B cell (primary cell): Measurements from ENCODE around the gene C6orf118. TPM values are rescaled to one million over a fixed set of nuclear protein-coding genes. Genes with fewer than 3 reads are reported as not detected.

Experiments used
- ATAC-seq: fragments of 200-7000 bp; cut with Tn5 transposase; one replicate; pipeline ENCODE4 v1.10.0; 2021; ENCODE audit warnings: low read depth, mild to moderate bottlenecking, moderate number of reproducible peaks, moderate library complexity
- CTCF ChIA-PET: fragments of 350-600 bp; sonication (Branson Sonifier 250); formaldehyde crosslinking; loops from one replicate; lab custom pipeline; 2021; ENCODE audit warnings: antibody characterized with exemption, inconsistent platforms; lab: Charles Lee
- POLR2A ChIA-PET: fragments of 350-600 bp; sonication (Branson Sonifier 250); formaldehyde crosslinking; loops from one replicate; lab custom pipeline; 2021; ENCODE audit warnings: antibody characterized with exemption; lab: Charles Lee
- DNase-seq: peaks from one replicate; pipeline ENCODE4 v3.0.0; 2013
- H2AFZ ChIP-seq: 2 replicates; pipeline ENCODE4 v1.6.1; 2012; ENCODE audit warnings: mild to moderate bottlenecking, low read depth, low read length; ENCODE audit not compliant: insufficient read depth, poor library complexity, severe bottlenecking
- H3K27ac ChIP-seq, 2 donors: 1 replicate in 1 of 2; 2 replicates in 1 of 2; pipeline ENCODE4 v1.5.1; 2012 to 2013; ENCODE audit warnings: low read length in 2 of 2, mild to moderate bottlenecking in 2 of 2, moderate library complexity in 1 of 2
- H3K27me3 ChIP-seq, 4 experiments: fragments of 200-600 bp in 1 of 4; sonication (generic) in 1 of 4; replicated peaks in 1 of 4; 1 replicate in 2 of 4; 2 replicates in 2 of 4; pipeline versions ENCODE4 v1.6.1 to v1.7.0; 2013 to 2016; ENCODE audit warnings: low read length in 3 of 4, mild to moderate bottlenecking in 2 of 4, mixed read lengths in 1 of 4, moderate library complexity in 1 of 4; ENCODE audit not compliant: insufficient read depth in 4 of 4, control insufficient read depth in 3 of 4; ENCODE audit errors: control extremely low read depth in 1 of 4
- H3K36me3 ChIP-seq, 2 experiments: replicated peaks in 1 of 2; 1 replicate in 1 of 2; 2 replicates in 1 of 2; pipeline versions ENCODE4 v1.6.1 to v1.7.1; 2013; ENCODE audit warnings: low read length in 1 of 2; ENCODE audit not compliant: insufficient read depth in 2 of 2, control insufficient read depth in 1 of 2; ENCODE audit errors: control extremely low read depth in 1 of 2, extremely low read depth in 1 of 2
- H3K4me1 ChIP-seq, 2 donors: fragments of 200-600 bp in 1 of 2; sonication (generic) in 1 of 2; 1 replicate in 1 of 2; 2 replicates in 1 of 2; pipeline versions ENCODE4 v1.5.1 to v1.6.1; 2013 to 2017; ENCODE audit warnings: low read length in 2 of 2; ENCODE audit not compliant: control insufficient read depth in 2 of 2, insufficient read depth in 2 of 2
- H3K4me2 ChIP-seq: replicated peaks from 2 replicates; pipeline ENCODE3; 2012; ENCODE audit warnings: mild to moderate bottlenecking, low read depth, low read length; ENCODE audit not compliant: poor library complexity, severe bottlenecking
- H3K4me3 ChIP-seq, 5 experiments: fragments of 200-600 bp in 1 of 5; sonication (generic) in 1 of 5; 1 replicate in 3 of 5; 2 replicates in 2 of 5; pipeline versions ENCODE4 v1.5.1 to v1.7.0; 2011 to 2016; ENCODE audit warnings: low read length in 4 of 5, mild to moderate bottlenecking in 4 of 5, low read depth in 2 of 5, control low read depth in 1 of 5, moderate library complexity in 1 of 5; ENCODE audit not compliant: insufficient read depth in 1 of 5; ENCODE audit errors: control extremely low read depth in 1 of 5, extremely low read depth in 1 of 5
- H3K79me2 ChIP-seq: fragments of 200-600 bp; sonication (generic); one replicate; pipeline ENCODE4 v1.6.0; 2016; ENCODE audit warnings: low read length; ENCODE audit not compliant: control insufficient read depth, insufficient read depth
- H3K9ac ChIP-seq: fragments of 200-600 bp; sonication (generic); 2 replicates; pipeline ENCODE4 v1.6.1; 2017; ENCODE audit warnings: mild to moderate bottlenecking, low read length, moderate library complexity
- H3K9me3 ChIP-seq, 3 donors: one replicate each; pipeline versions ENCODE4 v1.6.1 to v1.7.1; 2013; ENCODE audit warnings: low read length in 2 of 3; ENCODE audit not compliant: control insufficient read depth in 2 of 3, insufficient read depth in 1 of 3; ENCODE audit errors: control extremely low read depth in 1 of 3
- H4K20me1 ChIP-seq: 2 replicates; pipeline ENCODE4 v1.6.0; 2012; ENCODE audit warnings: mild to moderate bottlenecking, low read length; ENCODE audit not compliant: insufficient read depth, control insufficient read depth, poor library complexity, severe bottlenecking
- H3K27ac Mint-ChIP-seq: one replicate; pipeline ENCODE4 v1.8.0; 2021; ENCODE audit warnings: mixed read lengths
- H3K27me3 Mint-ChIP-seq: one replicate; pipeline ENCODE4 v1.8.0; 2021; ENCODE audit warnings: mixed read lengths
- H3K4me1 Mint-ChIP-seq: one replicate; pipeline ENCODE4 v1.8.0; 2021; ENCODE audit warnings: mixed read lengths
- H3K4me3 Mint-ChIP-seq: one replicate; pipeline ENCODE4 v1.8.0; 2021; ENCODE audit warnings: mixed read lengths
- H3K9me3 Mint-ChIP-seq: one replicate; pipeline ENCODE4 v1.8.0; 2022; ENCODE audit warnings: mixed read lengths; ENCODE audit not compliant: insufficient read depth
- EZH2 ChIP-seq: IDR thresholded peaks from 2 replicates; pipeline ENCODE4 v1.6.1; 2012; ENCODE audit warnings: borderline replicate concordance, low read depth, mild to moderate bottlenecking, moderate library complexity, low read length; ENCODE audit not compliant: insufficient read depth, poor library complexity, severe bottlenecking
- WGBS: methylation state at CpG from one replicate; pipeline ENCODE4 v1.1.5; 2013; ENCODE audit warnings: missing lambda C conversion rate; ENCODE audit not compliant: insufficient coverage; 5-methylcytosine and 5-hydroxymethylcytosine counted together
- intact Hi-C: fragments of 100-400 bp; cut with micrococcal nuclease; formaldehyde crosslinking; loops from one replicate; pipeline ENCODE4 v1.10.0; 2022
- polyA plus RNA-seq: library from polyadenylated mRNA; depleted of rRNA; stranded (reverse); fragments of >200 nt; gene quantifications from 2 replicates; pipeline ENCODE4 v1.2.3, GENCODE V29; 2012
- total RNA-seq, 2 donors: library from RNA; stranded (reverse); fragments of 120-200 nt in 1 of 2; gene quantifications; 1 replicate in 1 of 2; 2 replicates in 1 of 2; pipeline versions ENCODE4 v1.2.3 to v1.2.4, GENCODE V29; 2013 to 2022
- TF ChIP-seq, protein P1 (sequence below): fragments of 200-600 bp; IDR thresholded peaks from one replicate; pipeline ENCODE4 v1.8.0; 2022; ENCODE audit warnings: antibody characterized with exemption, mild to moderate bottlenecking

Gene C6orf118
- total and polyA plus RNA-seq, 2 donors (not counting 1 experiment from before 2014, with no cell fraction given) = not detected

- peaks cover 9% of the 10 kb centered on the region for H3K9me3 Mint-ChIP-seq
- Histone ChIP-seq H3K36me3 (no peaks in the 10 kb centered on the region), H2AFZ (no peak overlapping the region), H4K20me1 (no peaks in the 10 kb centered on the region), H3K4me2 (no peak overlapping the region), H3K27ac (no peak overlapping the region), H3K9me3 (no peaks in the 10 kb centered on the region), H3K4me3 (no peak overlapping the region), H3K79me2 (no peaks in the 10 kb centered on the region), H3K9ac (no peak overlapping the region), H3K27me3 (no peaks in the 10 kb centered on the region), H3K4me1 (no peaks in the 10 kb centered on the region)
- no peaks in the 10 kb centered on the region for H3K4me1 Mint-ChIP-seq
- intact Hi-C loops = no loop called here
- WGBS = 86% methylated on average over 3 of the region's 12 CpGs
- ChIA-PET CTCF (no interaction called here), POLR2A (no interaction called here)
- DNase-seq (no peak), ATAC-seq (no peak)
- no peak overlapping the region for H3K4me3 Mint-ChIP-seq
- H3K27me3 Mint-ChIP-seq = no peaks in the 10 kb centered on the region
- TF ChIP-seq, protein P1, sequence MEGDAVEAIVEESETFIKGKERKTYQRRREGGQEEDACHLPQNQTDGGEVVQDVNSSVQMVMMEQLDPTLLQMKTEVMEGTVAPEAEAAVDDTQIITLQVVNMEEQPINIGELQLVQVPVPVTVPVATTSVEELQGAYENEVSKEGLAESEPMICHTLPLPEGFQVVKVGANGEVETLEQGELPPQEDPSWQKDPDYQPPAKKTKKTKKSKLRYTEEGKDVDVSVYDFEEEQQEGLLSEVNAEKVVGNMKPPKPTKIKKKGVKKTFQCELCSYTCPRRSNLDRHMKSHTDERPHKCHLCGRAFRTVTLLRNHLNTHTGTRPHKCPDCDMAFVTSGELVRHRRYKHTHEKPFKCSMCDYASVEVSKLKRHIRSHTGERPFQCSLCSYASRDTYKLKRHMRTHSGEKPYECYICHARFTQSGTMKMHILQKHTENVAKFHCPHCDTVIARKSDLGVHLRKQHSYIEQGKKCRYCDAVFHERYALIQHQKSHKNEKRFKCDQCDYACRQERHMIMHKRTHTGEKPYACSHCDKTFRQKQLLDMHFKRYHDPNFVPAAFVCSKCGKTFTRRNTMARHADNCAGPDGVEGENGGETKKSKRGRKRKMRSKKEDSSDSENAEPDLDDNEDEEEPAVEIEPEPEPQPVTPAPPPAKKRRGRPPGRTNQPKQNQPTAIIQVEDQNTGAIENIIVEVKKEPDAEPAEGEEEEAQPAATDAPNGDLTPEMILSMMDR = no peak
- TF ChIP-seq EZH2 = no peak
- H3K27ac Mint-ChIP-seq = no peak overlapping the region
These were observed 64.7 kb downstream of the C6orf118 start for GRCh38 chr6:165244524-165245247.

DNA sequence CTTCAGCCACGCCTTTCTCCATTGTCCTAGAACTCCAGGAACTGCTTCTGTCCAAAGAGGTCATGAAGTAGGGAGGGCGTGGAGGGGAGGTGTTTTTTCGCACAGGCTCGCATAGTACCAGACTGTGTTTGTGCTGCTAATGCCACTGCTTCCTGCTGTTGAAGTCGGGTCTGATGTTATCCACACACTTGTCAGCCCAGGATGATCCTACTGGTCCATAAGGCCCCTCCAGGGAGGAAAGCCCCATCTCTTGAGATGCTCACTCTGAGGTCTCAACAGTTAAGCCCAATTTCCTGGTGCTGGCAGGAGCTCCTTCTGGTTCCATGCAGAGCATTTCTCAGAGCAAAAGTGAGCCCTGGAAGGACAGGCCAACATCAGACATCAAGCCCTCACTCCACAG, 65.6 kb downstream of the C6orf118 start:
- POLR2A ChIA-PET = no interaction called here
- H3K4me1 Mint-ChIP-seq = no peaks in the 10 kb centered on the region

More for the DNA sequence above, 65.6 kb downstream of the C6orf118 start:
- Mint-ChIP-seq H3K4me3 (no peak overlapping the region), H3K27ac (no peak overlapping the region), H3K27me3 (no peaks in the 10 kb centered on the region), H3K9me3 (peaks cover 6% of the 10 kb centered on the region)
- no peak overlapping the region for H3K27ac ChIP-seq
- TF ChIP-seq, protein P1 = no peak
- TF ChIP-seq EZH2 = no peak
- 79% methylated on average over 4 of the region's 5 CpGs for WGBS
- H3K36me3 ChIP-seq = no peaks in the 10 kb centered on the region
- no peak overlapping the region for H3K4me3 ChIP-seq
- H2AFZ ChIP-seq = no peak overlapping the region
- H3K27me3 ChIP-seq = no peaks in the 10 kb centered on the region
- intact Hi-C loops = no loop called here
- no peaks in the 10 kb centered on the region for H3K4me1 ChIP-seq
- no peak for DNase-seq
- H3K79me2 ChIP-seq = no peaks in the 10 kb centered on the region
- H3K4me2 ChIP-seq = no peak overlapping the region
- H3K9ac ChIP-seq = no peak overlapping the region
- no peaks in the 10 kb centered on the region for H3K9me3 ChIP-seq
- H4K20me1 ChIP-seq = no peaks in the 10 kb centered on the region
- CTCF ChIA-PET = no interaction called here
- ATAC-seq = no peak
